Liver (tissue), 9 donors: ENCODE measurements around the gene TLR5. TPM values are rescaled to one million over a fixed set of nuclear protein-coding genes. Genes with fewer than 3 reads are reported as not detected.

Source experiments
- DNase-seq: peaks from one replicate; pipeline ENCODE4 v3.0.0-alpha.2; 2017; ENCODE audit warnings: low spot score
- H3K27ac ChIP-seq, 2 donors: one replicate each; pipeline ENCODE4 v1.7.0; 2013; ENCODE audit warnings: inconsistent platforms in 2 of 2, low read length in 2 of 2, control low read depth in 1 of 2, low read depth in 1 of 2, mild to moderate bottlenecking in 1 of 2
- H3K27me3 ChIP-seq, 4 donors: one replicate each; pipeline versions ENCODE4 v1.6.1 to v1.7.0; 2013; ENCODE audit warnings: low read length in 3 of 4, inconsistent platforms in 1 of 4, mild to moderate bottlenecking in 1 of 4, moderate library complexity in 1 of 4; ENCODE audit not compliant: control insufficient read depth in 4 of 4, insufficient read depth in 4 of 4
- H3K36me3 ChIP-seq, 4 donors: one replicate each; pipeline versions ENCODE4 v1.6.1 to v1.7.0; 2013; ENCODE audit warnings: low read length in 3 of 4, mild to moderate bottlenecking in 3 of 4, low read depth in 1 of 4, moderate library complexity in 1 of 4; ENCODE audit not compliant: control insufficient read depth in 4 of 4, insufficient read depth in 3 of 4
- H3K4me1 ChIP-seq, 4 donors: one replicate each; pipeline versions ENCODE4 v1.6.1 to v1.7.0; 2013; ENCODE audit warnings: low read length in 3 of 4, mild to moderate bottlenecking in 3 of 4, moderate library complexity in 1 of 4; ENCODE audit not compliant: control insufficient read depth in 4 of 4, insufficient read depth in 4 of 4
- H3K4me3 ChIP-seq, 3 donors: one replicate each; pipeline versions ENCODE4 v1.6.1 to v1.7.0; 2013; ENCODE audit warnings: low read length in 3 of 3, control low read depth in 1 of 3, low read depth in 1 of 3, mild to moderate bottlenecking in 1 of 3
- H3K9ac ChIP-seq, 2 donors: one replicate each; pipeline ENCODE4 v1.7.0; 2013; ENCODE audit warnings: low read length in 2 of 2, mild to moderate bottlenecking in 2 of 2, moderate library complexity in 2 of 2, control low read depth in 1 of 2, low read depth in 1 of 2
- H3K9me3 ChIP-seq, 4 donors: one replicate each; pipeline versions ENCODE4 v1.6.1 to v1.7.0; 2013; ENCODE audit warnings: low read length in 3 of 4; ENCODE audit not compliant: control insufficient read depth in 4 of 4
- EGR1 ChIP-seq, 2 donors: IDR thresholded peaks; 2 replicates each; pipeline ENCODE4 v1.6.1; 2016 to 2018; ENCODE audit warnings: antibody characterized with exemption in 2 of 2, low read depth in 2 of 2
- FOXA1 ChIP-seq: IDR thresholded peaks from 2 replicates; pipeline ENCODE4 v1.6.1; 2016; ENCODE audit warnings: antibody characterized with exemption
- FOXA2 ChIP-seq: IDR thresholded peaks from 2 replicates; pipeline ENCODE4 v1.6.1; 2016; ENCODE audit warnings: antibody characterized with exemption
- GABPA ChIP-seq, 2 donors: IDR thresholded peaks in 1 of 2; conservative IDR thresholded peaks in 1 of 2; 2 replicates each; pipeline ENCODE4 v1.6.1; 2016; ENCODE audit warnings: antibody characterized with exemption in 2 of 2, mild to moderate bottlenecking in 1 of 2, moderate library complexity in 1 of 2
- HNF4A ChIP-seq, 2 donors: conservative IDR thresholded peaks; 2 replicates each; pipeline ENCODE4 v1.6.1; 2016; ENCODE audit warnings: antibody characterized with exemption in 2 of 2, mild to moderate bottlenecking in 2 of 2
- HNF4G ChIP-seq: IDR thresholded peaks from 2 replicates; pipeline ENCODE4 v1.6.1; 2016; ENCODE audit warnings: antibody characterized with exemption
- JUND ChIP-seq, 2 donors: IDR thresholded peaks; 2 replicates each; pipeline ENCODE4 v1.6.1; 2016; ENCODE audit warnings: antibody characterized with exemption in 2 of 2
- NR2F2 ChIP-seq: IDR thresholded peaks from 2 replicates; pipeline ENCODE4 v1.6.1; 2016; ENCODE audit warnings: antibody characterized with exemption
- RAD21 ChIP-seq, 2 donors: IDR thresholded peaks; 2 replicates each; pipeline ENCODE4 v1.6.1; 2016; ENCODE audit warnings: antibody characterized with exemption in 2 of 2, mild to moderate bottlenecking in 2 of 2
- RXRA ChIP-seq, 2 donors: IDR thresholded peaks; 2 replicates each; pipeline ENCODE4 v1.6.1; 2017 to 2018; ENCODE audit warnings: antibody characterized with exemption in 2 of 2, mild to moderate bottlenecking in 1 of 2
- SP1 ChIP-seq: IDR thresholded peaks from 2 replicates; pipeline ENCODE4 v1.6.1; 2018; ENCODE audit warnings: antibody characterized with exemption, mild to moderate bottlenecking
- TAF1 ChIP-seq: conservative IDR thresholded peaks from 2 replicates; pipeline ENCODE4 v1.6.1; 2016; ENCODE audit warnings: antibody characterized with exemption, mild to moderate bottlenecking
- YY1 ChIP-seq: IDR thresholded peaks from 2 replicates; pipeline ENCODE4 v1.6.1; 2016; ENCODE audit warnings: antibody characterized with exemption, mild to moderate bottlenecking
- WGBS: extraction: QIAGEN DNeasy Blood & Tissue Kit; methylation state at CpG from one replicate; pipeline ENCODE4 v1.1.7; 2013; 5-methylcytosine and 5-hydroxymethylcytosine counted together
- polyA plus RNA-seq, 2 donors: library from polyadenylated mRNA; stranded (reverse) in 1 of 2; unstranded in 1 of 2; fragments of 200-250 nt in 1 of 2; fragments of >200 nt in 1 of 2; fragmentation: Nextera tagmentation in 1 of 2; extraction: Ambion mirVana in 1 of 2; gene quantifications; one replicate each; pipeline versions ENCODE4 v1.2.1 to v1.2.3, GENCODE V29; 2013 to 2015
- total RNA-seq, 2 donors: library from RNA; depleted of rRNA; stranded (reverse); fragments of >200 nt; gene quantifications; one replicate each; pipeline ENCODE4 v1.2.3, GENCODE V29; 2014
- TF ChIP-seq, protein P1 (sequence below): IDR thresholded peaks from 2 replicates; pipeline ENCODE4 v1.6.1; 2016; ENCODE audit warnings: antibody characterized with exemption, mild to moderate bottlenecking
- TF ChIP-seq, protein P2 (sequence below): IDR thresholded peaks from 2 replicates; pipeline ENCODE4 v1.6.1; 2016; ENCODE audit warnings: antibody characterized with exemption
- TF ChIP-seq, protein P3 (sequence below): IDR thresholded peaks from 2 replicates; pipeline ENCODE4 v1.6.1; 2016; ENCODE audit warnings: antibody characterized with exemption
- TF ChIP-seq, protein P4 (sequence below): IDR thresholded peaks from 2 replicates; pipeline ENCODE4 v1.6.1; 2016; ENCODE audit warnings: antibody characterized with exemption
- TF ChIP-seq, protein P5 (sequence below): fragments of 150-350 bp; IDR thresholded peaks from 2 replicates; pipeline ENCODE4 v1.5.1; 2017; ENCODE audit warnings: improper control_type of control experiment, low read depth, low read length; ENCODE audit not compliant: missing input control
- donor health status: healthy.
- donor health status: healthy.
- donor health status: healthy.
- donor health status: healthy.
- donor health status: healthy.

Gene TLR5
- total and polyA plus RNA-seq, 4 donors = 0.93 to 2.4 (median 1.5) TPM

DNA sequence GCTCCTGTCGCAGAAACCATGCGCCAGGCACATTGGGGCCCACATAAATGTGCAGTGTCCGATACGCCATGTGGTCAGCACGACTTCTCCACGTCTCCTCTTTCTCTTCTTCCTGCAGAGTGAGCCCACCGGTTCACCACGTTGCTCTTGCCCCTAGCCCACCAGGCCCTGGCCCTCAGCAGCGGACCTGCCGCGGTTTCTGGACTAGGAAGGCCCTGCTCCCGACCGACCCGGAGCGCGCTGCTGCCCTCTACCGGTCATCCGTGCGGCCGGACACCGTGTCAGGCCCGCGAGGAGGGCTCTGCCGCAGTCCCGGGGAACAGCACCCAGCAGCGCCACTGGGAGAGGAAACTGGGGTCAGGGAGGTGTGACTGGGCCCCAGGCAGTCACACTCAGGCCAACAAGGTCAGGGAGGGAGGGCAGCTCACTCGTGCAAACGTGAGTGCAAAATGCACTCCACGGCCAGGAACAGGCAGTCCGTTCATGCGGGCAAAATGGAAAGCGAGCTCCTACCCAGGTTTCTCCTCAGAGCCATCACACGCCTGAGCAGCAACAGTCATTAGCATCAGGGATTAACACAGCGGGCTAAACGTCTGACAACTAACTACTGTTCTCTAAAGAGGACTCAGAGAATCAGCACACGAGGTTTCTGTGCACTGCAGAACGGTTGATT is 13.7 kb downstream of the TLR5 start:
- H3K9ac ChIP-seq = no peak overlapping the region
- no peaks in the 10 kb centered on the region for H3K36me3 ChIP-seq
- peak; percentile 81 for DNase-seq
- peaks cover 0 to 16% (median 7%) of the 10 kb centered on the region in 4 donors for H3K4me1 ChIP-seq
- TF ChIP-seq HNF4A (conservative IDR thresholded peaks at IDR 0.05) = no peak
- TF ChIP-seq, protein P1, sequence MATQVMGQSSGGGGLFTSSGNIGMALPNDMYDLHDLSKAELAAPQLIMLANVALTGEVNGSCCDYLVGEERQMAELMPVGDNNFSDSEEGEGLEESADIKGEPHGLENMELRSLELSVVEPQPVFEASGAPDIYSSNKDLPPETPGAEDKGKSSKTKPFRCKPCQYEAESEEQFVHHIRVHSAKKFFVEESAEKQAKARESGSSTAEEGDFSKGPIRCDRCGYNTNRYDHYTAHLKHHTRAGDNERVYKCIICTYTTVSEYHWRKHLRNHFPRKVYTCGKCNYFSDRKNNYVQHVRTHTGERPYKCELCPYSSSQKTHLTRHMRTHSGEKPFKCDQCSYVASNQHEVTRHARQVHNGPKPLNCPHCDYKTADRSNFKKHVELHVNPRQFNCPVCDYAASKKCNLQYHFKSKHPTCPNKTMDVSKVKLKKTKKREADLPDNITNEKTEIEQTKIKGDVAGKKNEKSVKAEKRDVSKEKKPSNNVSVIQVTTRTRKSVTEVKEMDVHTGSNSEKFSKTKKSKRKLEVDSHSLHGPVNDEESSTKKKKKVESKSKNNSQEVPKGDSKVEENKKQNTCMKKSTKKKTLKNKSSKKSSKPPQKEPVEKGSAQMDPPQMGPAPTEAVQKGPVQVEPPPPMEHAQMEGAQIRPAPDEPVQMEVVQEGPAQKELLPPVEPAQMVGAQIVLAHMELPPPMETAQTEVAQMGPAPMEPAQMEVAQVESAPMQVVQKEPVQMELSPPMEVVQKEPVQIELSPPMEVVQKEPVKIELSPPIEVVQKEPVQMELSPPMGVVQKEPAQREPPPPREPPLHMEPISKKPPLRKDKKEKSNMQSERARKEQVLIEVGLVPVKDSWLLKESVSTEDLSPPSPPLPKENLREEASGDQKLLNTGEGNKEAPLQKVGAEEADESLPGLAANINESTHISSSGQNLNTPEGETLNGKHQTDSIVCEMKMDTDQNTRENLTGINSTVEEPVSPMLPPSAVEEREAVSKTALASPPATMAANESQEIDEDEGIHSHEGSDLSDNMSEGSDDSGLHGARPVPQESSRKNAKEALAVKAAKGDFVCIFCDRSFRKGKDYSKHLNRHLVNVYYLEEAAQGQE = no peak
- TF ChIP-seq, protein P2, sequence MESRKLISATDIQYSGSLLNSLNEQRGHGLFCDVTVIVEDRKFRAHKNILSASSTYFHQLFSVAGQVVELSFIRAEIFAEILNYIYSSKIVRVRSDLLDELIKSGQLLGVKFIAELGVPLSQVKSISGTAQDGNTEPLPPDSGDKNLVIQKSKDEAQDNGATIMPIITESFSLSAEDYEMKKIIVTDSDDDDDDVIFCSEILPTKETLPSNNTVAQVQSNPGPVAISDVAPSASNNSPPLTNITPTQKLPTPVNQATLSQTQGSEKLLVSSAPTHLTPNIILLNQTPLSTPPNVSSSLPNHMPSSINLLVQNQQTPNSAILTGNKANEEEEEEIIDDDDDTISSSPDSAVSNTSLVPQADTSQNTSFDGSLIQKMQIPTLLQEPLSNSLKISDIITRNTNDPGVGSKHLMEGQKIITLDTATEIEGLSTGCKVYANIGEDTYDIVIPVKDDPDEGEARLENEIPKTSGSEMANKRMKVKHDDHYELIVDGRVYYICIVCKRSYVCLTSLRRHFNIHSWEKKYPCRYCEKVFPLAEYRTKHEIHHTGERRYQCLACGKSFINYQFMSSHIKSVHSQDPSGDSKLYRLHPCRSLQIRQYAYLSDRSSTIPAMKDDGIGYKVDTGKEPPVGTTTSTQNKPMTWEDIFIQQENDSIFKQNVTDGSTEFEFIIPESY = no peak
- TF ChIP-seq FOXA1 = peak; percentile 5
- no peak for TF ChIP-seq EGR1 (IDR thresholded peaks at IDR 0.05; ENCODE audit: low read depth in 2 of 2)
- TF ChIP-seq HNF4G = no peak
- peak; percentile 32 for TF ChIP-seq NR2F2
- TF ChIP-seq RXRA (IDR thresholded peaks at IDR 0.05) = peak in 1 of 2 donors; percentile 10
- no peak for TF ChIP-seq JUND (IDR thresholded peaks at IDR 0.05)
- TF ChIP-seq, protein P3, sequence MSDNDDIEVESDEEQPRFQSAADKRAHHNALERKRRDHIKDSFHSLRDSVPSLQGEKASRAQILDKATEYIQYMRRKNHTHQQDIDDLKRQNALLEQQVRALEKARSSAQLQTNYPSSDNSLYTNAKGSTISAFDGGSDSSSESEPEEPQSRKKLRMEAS = no peak
- no peak for TF ChIP-seq GABPA (IDR thresholded peaks at IDR 0.05 in 1 of 2, conservative IDR thresholded peaks at IDR 0.05 in 1 of 2)
- no peak for TF ChIP-seq TAF1
- no peak for TF ChIP-seq SP1
- TF ChIP-seq YY1 = no peak
- no peak for TF ChIP-seq FOXA2
- peak; percentile 56 to 80 for TF ChIP-seq RAD21 (IDR thresholded peaks at IDR 0.05)
- TF ChIP-seq, protein P4, sequence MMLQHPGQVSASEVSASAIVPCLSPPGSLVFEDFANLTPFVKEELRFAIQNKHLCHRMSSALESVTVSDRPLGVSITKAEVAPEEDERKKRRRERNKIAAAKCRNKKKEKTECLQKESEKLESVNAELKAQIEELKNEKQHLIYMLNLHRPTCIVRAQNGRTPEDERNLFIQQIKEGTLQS = no peak
- TF ChIP-seq, protein P5, sequence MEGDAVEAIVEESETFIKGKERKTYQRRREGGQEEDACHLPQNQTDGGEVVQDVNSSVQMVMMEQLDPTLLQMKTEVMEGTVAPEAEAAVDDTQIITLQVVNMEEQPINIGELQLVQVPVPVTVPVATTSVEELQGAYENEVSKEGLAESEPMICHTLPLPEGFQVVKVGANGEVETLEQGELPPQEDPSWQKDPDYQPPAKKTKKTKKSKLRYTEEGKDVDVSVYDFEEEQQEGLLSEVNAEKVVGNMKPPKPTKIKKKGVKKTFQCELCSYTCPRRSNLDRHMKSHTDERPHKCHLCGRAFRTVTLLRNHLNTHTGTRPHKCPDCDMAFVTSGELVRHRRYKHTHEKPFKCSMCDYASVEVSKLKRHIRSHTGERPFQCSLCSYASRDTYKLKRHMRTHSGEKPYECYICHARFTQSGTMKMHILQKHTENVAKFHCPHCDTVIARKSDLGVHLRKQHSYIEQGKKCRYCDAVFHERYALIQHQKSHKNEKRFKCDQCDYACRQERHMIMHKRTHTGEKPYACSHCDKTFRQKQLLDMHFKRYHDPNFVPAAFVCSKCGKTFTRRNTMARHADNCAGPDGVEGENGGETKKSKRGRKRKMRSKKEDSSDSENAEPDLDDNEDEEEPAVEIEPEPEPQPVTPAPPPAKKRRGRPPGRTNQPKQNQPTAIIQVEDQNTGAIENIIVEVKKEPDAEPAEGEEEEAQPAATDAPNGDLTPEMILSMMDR = peak; percentile 65
- H3K9me3 ChIP-seq = no peaks in the 10 kb centered on the region
- H3K4me3 ChIP-seq = peak overlapping the region in 2 of 3 donors; percentile 30 to 51
- H3K27me3 ChIP-seq = no peaks in the 10 kb centered on the region
- H3K27ac ChIP-seq = no peak overlapping the region
- 29% methylated on average over 37 of the region's 37 CpGs for WGBS
